ENCODE data around the gene CR1. TPM values are rescaled to one million over a fixed set of nuclear protein-coding genes. Genes with fewer than 3 reads are reported as not detected.

Gene CR1
- total and polyA plus RNA-seq, 9 of the 15 experiments (the other 6 are each of a cell fraction or from before 2014, with no cell fraction given) = 0.07 to 0.47 (median 0.18) TPM

GRCh38 chr1:207646944-207647579, 151.1 kb downstream of the CR1 start (continued):
- TF ChIP-seq PBX2 (CRISPR knock-in tag; IDR thresholded peaks at IDR 0.05; ENCODE audit: low read depth) = no peak
- TF ChIP-seq PBX2 (tag; conservative IDR thresholded peaks at IDR 0.05; ENCODE audit: low read depth) = no peak
- TF ChIP-seq SRSF7 (optimal IDR thresholded peaks at IDR 0.05; ENCODE audit: low read depth, low read length) = no peak
- no peak for TF ChIP-seq GABPB2 (CRISPR knock-in tag; conservative IDR thresholded peaks at IDR 0.05)
- no peak for TF ChIP-seq ARID3A (IDR thresholded peaks at IDR 0.05; ENCODE audit: borderline replicate concordance, low read depth, low read length)
- 0 out of 4 replicates have a peak, but pooled peaks of 1 of the 2 experiments have one; percentile 34 for TF ChIP-seq MLLT1 (IDR thresholded peaks at IDR 0.05)
- TF ChIP-seq ZNF311 (CRISPR knock-in tag; IDR thresholded peaks at IDR 0.05) = no peak
- no peak for TF ChIP-seq POLR3G (IDR thresholded peaks at IDR 0.05; ENCODE audit: extremely low read depth, insufficient read length, insufficient replicate concordance)
